ENCODE measurements around the gene TAAR1. TPM values are rescaled to one million over a fixed set of nuclear protein-coding genes. Genes with fewer than 3 reads are reported as not detected.

Gene TAAR1
- total RNA-seq, 1 donor = not detected

DNA sequence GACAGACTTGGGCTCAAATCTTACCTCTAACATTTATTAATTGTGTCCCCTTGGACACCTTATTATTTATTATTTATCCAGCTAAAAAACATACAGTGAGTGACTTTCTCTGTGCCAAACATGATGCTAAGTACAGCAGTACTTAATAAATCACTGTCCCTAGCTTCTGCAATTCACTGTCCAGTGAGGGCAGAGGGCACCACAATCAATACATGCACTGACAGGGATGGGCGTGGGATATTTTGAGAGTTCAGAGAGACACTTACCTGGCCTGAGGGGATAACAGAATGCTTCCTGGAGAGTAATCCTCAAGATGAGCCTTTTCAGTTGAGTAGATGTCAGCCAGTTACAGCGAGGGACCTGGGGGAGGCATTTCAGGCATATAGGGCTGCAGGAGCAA is 25.6 kb downstream of the TAAR1 start:
- no peaks in the 10 kb centered on the region for H3K4me1 ChIP-seq (ENCODE audit: insufficient read depth, low read length)
- no peaks in the 10 kb centered on the region for H4K20me1 ChIP-seq (ENCODE audit: insufficient read depth, low read length)
- H3K4me2 ChIP-seq (ENCODE audit: insufficient read depth, low read length) = no peak overlapping the region
- H3K9me3 ChIP-seq (ENCODE audit: low read depth, low read length) = no peaks in the 10 kb centered on the region
- DNase-seq (ENCODE audit: insufficient read length, low spot score, missing footprints) = no peak
- no peaks in the 10 kb centered on the region for H3K79me2 ChIP-seq (ENCODE audit: insufficient read depth, low read length)
- no peak overlapping the region for H2AFZ ChIP-seq (ENCODE audit: low read length)
- peaks cover 17% of the 10 kb centered on the region for H3K27me3 ChIP-seq (ENCODE audit: insufficient read depth, low read length)
- H3K27ac ChIP-seq (ENCODE audit: low read depth, low read length) = no peak overlapping the region
- H3K36me3 ChIP-seq (ENCODE audit: insufficient read depth, low read length) = no peaks in the 10 kb centered on the region
- TF ChIP-seq, protein P1, sequence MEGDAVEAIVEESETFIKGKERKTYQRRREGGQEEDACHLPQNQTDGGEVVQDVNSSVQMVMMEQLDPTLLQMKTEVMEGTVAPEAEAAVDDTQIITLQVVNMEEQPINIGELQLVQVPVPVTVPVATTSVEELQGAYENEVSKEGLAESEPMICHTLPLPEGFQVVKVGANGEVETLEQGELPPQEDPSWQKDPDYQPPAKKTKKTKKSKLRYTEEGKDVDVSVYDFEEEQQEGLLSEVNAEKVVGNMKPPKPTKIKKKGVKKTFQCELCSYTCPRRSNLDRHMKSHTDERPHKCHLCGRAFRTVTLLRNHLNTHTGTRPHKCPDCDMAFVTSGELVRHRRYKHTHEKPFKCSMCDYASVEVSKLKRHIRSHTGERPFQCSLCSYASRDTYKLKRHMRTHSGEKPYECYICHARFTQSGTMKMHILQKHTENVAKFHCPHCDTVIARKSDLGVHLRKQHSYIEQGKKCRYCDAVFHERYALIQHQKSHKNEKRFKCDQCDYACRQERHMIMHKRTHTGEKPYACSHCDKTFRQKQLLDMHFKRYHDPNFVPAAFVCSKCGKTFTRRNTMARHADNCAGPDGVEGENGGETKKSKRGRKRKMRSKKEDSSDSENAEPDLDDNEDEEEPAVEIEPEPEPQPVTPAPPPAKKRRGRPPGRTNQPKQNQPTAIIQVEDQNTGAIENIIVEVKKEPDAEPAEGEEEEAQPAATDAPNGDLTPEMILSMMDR (IDR thresholded peaks at IDR 0.05; ENCODE audit: extremely low read depth, low read depth, low read length) = no peak
- H3K4me3 ChIP-seq (ENCODE audit: insufficient read depth, low read length) = no peak overlapping the region

DNA sequence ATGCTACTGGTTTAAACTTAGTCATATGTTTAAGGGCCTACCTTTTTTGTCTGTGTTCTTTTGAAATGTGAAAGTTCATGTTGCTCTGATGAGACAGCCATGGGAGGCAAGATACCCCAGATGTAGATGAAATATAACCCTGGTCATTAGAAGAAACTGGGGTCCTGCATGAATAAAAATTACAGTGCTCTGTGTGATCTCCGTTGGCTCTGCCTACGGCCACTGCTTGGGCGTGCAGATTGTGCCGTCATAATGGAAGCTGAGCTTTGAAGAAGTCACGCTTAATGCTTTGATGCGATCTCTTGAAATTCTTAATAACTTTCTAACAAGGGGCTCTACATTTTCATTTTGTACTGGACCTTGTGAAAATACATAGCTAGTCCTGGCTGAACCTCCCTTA is 34.8 kb downstream of the TAAR1 start, which contains the start of gene TAAR2:
TSS of gene TAAR2 (minus strand) at position 101 of the 400 bp plus-strand sequence. CDS start at position 101, 0 bp downstream.
- Histone ChIP-seq H3K4me2 (ENCODE audit: insufficient read depth, low read length) (no peak within 1 kb of the TSS), H2AFZ (ENCODE audit: low read length) (no peak within 1 kb of the TSS), H3K4me1 (ENCODE audit: insufficient read depth, low read length) (no peaks in the 10 kb centered on the region), H4K20me1 (ENCODE audit: insufficient read depth, low read length) (no peaks in the 10 kb centered on the region), H3K79me2 (ENCODE audit: insufficient read depth, low read length) (no peaks in the 10 kb centered on the region), H3K27me3 (ENCODE audit: insufficient read depth, low read length) (peaks cover 11% of the 10 kb centered on the region), H3K4me3 (ENCODE audit: insufficient read depth, low read length) (no peak within 1 kb of the TSS), H3K36me3 (ENCODE audit: insufficient read depth, low read length) (no peaks in the 10 kb centered on the region), H3K27ac (ENCODE audit: low read depth, low read length) (no peak within 1 kb of the TSS), H3K9me3 (ENCODE audit: low read depth, low read length) (no peaks in the 10 kb centered on the region)
- TF ChIP-seq, protein P1 (IDR thresholded peaks at IDR 0.05; ENCODE audit: extremely low read depth, low read depth, low read length) = no peak
- no peak for DNase-seq (ENCODE audit: insufficient read length, low spot score, missing footprints)

DNA sequence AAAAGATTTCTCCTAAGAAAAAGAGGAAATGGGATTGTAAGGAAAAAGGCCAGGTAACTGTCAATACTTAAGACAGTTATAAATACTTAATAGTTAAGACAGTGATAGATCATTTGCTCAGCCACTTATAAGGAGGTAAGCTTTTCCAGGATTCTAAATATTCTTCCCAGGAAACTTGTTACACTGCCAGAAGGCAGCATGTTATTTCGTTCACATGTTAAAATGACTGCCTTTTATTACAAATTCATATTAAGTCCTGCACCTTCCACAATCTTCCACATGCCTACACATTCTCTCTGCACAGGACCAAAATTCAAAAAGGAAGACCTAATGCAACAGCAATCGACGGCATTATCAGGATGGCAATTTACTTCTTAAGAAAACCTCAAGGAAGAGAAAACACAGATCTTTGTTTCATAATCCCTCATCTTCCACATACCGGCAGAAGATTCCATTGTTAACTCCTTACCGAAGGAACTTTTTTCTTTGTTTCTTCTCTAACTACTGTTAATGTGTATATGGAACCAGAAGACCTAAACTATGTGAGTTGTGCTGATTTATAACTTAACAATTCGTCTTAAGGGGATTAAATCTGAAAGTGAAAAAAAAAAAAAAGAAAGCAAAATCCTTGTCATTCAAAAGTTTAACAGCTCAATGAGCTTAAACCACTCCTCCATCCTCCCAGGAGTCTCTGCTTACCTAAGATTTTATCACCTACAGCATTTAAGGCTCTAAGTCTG is 35.7 kb downstream of the TAAR1 start:
- H3K4me1 ChIP-seq (ENCODE audit: insufficient read depth, low read length) = no peaks in the 10 kb centered on the region
- H3K27me3 ChIP-seq (ENCODE audit: insufficient read depth, low read length) = peaks cover 11% of the 10 kb centered on the region
- TF ChIP-seq, protein P1 (IDR thresholded peaks at IDR 0.05; ENCODE audit: extremely low read depth, low read depth, low read length) = no peak
- H3K4me2 ChIP-seq (ENCODE audit: insufficient read depth, low read length) = no peak overlapping the region
- no peak overlapping the region for H3K4me3 ChIP-seq (ENCODE audit: insufficient read depth, low read length)
- no peaks in the 10 kb centered on the region for H3K36me3 ChIP-seq (ENCODE audit: insufficient read depth, low read length)
- H2AFZ ChIP-seq (ENCODE audit: low read length) = no peak overlapping the region
- no peaks in the 10 kb centered on the region for H3K9me3 ChIP-seq (ENCODE audit: low read depth, low read length)
- no peaks in the 10 kb centered on the region for H4K20me1 ChIP-seq (ENCODE audit: insufficient read depth, low read length)
- no peak for DNase-seq (ENCODE audit: insufficient read length, low spot score, missing footprints)
- H3K27ac ChIP-seq (ENCODE audit: low read depth, low read length) = no peak overlapping the region
- H3K79me2 ChIP-seq (ENCODE audit: insufficient read depth, low read length) = no peaks in the 10 kb centered on the region

DNA sequence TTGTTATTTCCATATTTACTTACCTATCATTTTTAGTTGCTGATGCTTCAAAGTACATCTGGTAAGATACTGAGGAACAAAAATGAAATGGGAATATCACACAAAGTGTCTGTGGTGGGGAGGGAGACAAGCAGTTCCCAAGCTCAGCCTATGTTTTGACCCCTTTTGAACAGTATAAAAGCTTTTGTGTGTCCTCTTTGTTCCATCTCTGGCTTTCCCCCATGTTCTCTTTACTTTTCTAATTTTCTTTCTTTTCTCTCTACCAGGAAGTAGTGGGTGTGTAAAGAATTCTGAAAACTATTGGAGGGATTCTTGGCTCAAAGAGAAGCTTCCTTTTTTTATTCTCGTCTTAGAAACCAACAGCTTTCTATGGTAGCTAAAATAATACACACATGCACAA is 42.3 kb downstream of the TAAR1 start:
- no peak overlapping the region for H3K27ac ChIP-seq (ENCODE audit: low read depth, low read length)
- H3K4me1 ChIP-seq (ENCODE audit: insufficient read depth, low read length) = no peaks in the 10 kb centered on the region
- H3K79me2 ChIP-seq (ENCODE audit: insufficient read depth, low read length) = no peaks in the 10 kb centered on the region
- DNase-seq (ENCODE audit: insufficient read length, low spot score, missing footprints) = no peak
- TF ChIP-seq, protein P1 (IDR thresholded peaks at IDR 0.05; ENCODE audit: extremely low read depth, low read depth, low read length) = no peak
- H3K4me3 ChIP-seq (ENCODE audit: insufficient read depth, low read length) = no peak overlapping the region
- no peak overlapping the region for H2AFZ ChIP-seq (ENCODE audit: low read length)
- no peaks in the 10 kb centered on the region for H4K20me1 ChIP-seq (ENCODE audit: insufficient read depth, low read length)
- H3K9me3 ChIP-seq (ENCODE audit: low read depth, low read length) = no peaks in the 10 kb centered on the region
- H3K4me2 ChIP-seq (ENCODE audit: insufficient read depth, low read length) = no peak overlapping the region
- no peaks in the 10 kb centered on the region for H3K36me3 ChIP-seq (ENCODE audit: insufficient read depth, low read length)
- H3K27me3 ChIP-seq (ENCODE audit: insufficient read depth, low read length) = peaks cover 14% of the 10 kb centered on the region
